ENCODE data around the gene FXYD5. TPM values are rescaled to one million over a fixed set of nuclear protein-coding genes. Genes with fewer than 3 reads are reported as not detected.

Gene FXYD5
- total and polyA plus RNA-seq, 2 donors (not counting 3 experiments of a cell fraction or from before 2014, with no cell fraction given): 223 to 290 TPM

GRCh38 chr19:35135389-35135909 lies 19.1 kb upstream of the FXYD5 start:
- TF ChIP-seq CTCF (IDR thresholded peaks at IDR 0.05; ENCODE audit: extremely low read depth in 1 of 2, insufficient read depth in 1 of 2, low read depth in 1 of 2, low read length in 2 of 2) (peak; percentile 82 to 92), POLR2AphosphoS5 (IDR thresholded peaks at IDR 0.05; ENCODE audit: insufficient read depth, low read depth, low read length) (no peak)
- H2AFZ ChIP-seq (ENCODE audit: low read depth, low read length): no peak overlapping the region
- H3K27ac ChIP-seq (ENCODE audit: insufficient read depth, low read depth, low read length): no peak overlapping the region
- FAIRE-seq: peak; percentile 70
- H3K9me3 ChIP-seq (replicated peaks; ENCODE audit: control insufficient read depth, insufficient read depth, low read length): no peaks in the 10 kb centered on the region
- no peaks in the 10 kb centered on the region for H4K20me1 ChIP-seq (replicated peaks; ENCODE audit: control insufficient read depth, extremely low read depth, insufficient read depth, low read length)
- ChIA-PET POLR2A (interaction anchor here (0.5 kb wide), 1 partner anchor 19 kb away, joined by 4 read pairs; the partner anchor contains the start of gene FXYD5), CTCF (interaction anchor here (0.6 to 4.8 kb wide), 16 partner anchors 8 to 496 kb away, joined by 3 to 52 read pairs (median 9); partner anchors contain the start of genes FXYD3 and FXYD5)
- H3K79me2 ChIP-seq (ENCODE audit: control insufficient read depth, insufficient read depth, low read length): no peaks in the 10 kb centered on the region
- dilution Hi-C loops (cut with MboI; ENCODE audit: extremely low pct_ligation_motif_present, low sequenced_read_pairs): no loop called here
- no peak overlapping the region for H3K4me2 ChIP-seq (ENCODE audit: insufficient read depth, low read length)
- no peak overlapping the region for H3K9ac ChIP-seq (replicated peaks; ENCODE audit: extremely low read depth, insufficient read depth, low read length)
- no peaks in the 10 kb centered on the region for H3K4me1 ChIP-seq (ENCODE audit: control insufficient read depth, extremely low read depth, insufficient read depth, low read length)
- H3K4me3 ChIP-seq (replicated peaks in 1 of 3; ENCODE audit: insufficient read depth in 1 of 3, low read depth in 1 of 3, low read length in 3 of 3): no peak overlapping the region
- peak; percentile 67 for DNase-seq (ENCODE audit: low read depth, low spot score)
- H3K36me3 ChIP-seq (ENCODE audit: control insufficient read depth in 2 of 2, extremely low read depth in 1 of 2, insufficient read depth in 2 of 2, low read length in 2 of 2): no peaks in the 10 kb centered on the region
- H3K9me1 ChIP-seq (replicated peaks; ENCODE audit: control insufficient read depth, extremely low read depth, insufficient read depth, low read length): no peaks in the 10 kb centered on the region
- no peaks in the 10 kb centered on the region for H3K27me3 ChIP-seq (ENCODE audit: control insufficient read depth in 2 of 2, insufficient read depth in 2 of 2, low read length in 2 of 2)
- intact Hi-C loops (cut with micrococcal nuclease): loop anchor here (1.0 kb wide), 3 partner anchors 21 to 91 kb away; no protein-coding TSS in a partner anchor
- BruUV-seq (replicated peaks): no TSS peak

- no peaks in the 10 kb centered on the region for H4K20me1 ChIP-seq (replicated peaks; ENCODE audit: control insufficient read depth, extremely low read depth, insufficient read depth, low read length)
- H3K36me3 ChIP-seq (ENCODE audit: control insufficient read depth in 2 of 2, extremely low read depth in 1 of 2, insufficient read depth in 2 of 2, low read length in 2 of 2): no peaks in the 10 kb centered on the region
- H3K9ac ChIP-seq (replicated peaks; ENCODE audit: extremely low read depth, insufficient read depth, low read length): no peak overlapping the region
- DNase-seq (ENCODE audit: low read depth, low spot score): no peak
- H3K4me2 ChIP-seq (ENCODE audit: insufficient read depth, low read length): no peak overlapping the region
- intact Hi-C loops (cut with micrococcal nuclease): no loop called here
- H3K79me2 ChIP-seq (ENCODE audit: control insufficient read depth, insufficient read depth, low read length): no peaks in the 10 kb centered on the region
- FAIRE-seq: no peak
- no peak overlapping the region for H3K4me3 ChIP-seq (replicated peaks in 1 of 3; ENCODE audit: insufficient read depth in 1 of 3, low read depth in 1 of 3, low read length in 3 of 3)
- H2AFZ ChIP-seq (ENCODE audit: low read depth, low read length): no peak overlapping the region
- ChIA-PET POLR2A (no interaction called here), CTCF (interaction anchor here (0.8 to 4.8 kb wide), 14 partner anchors 8 to 92 kb away, joined by 3 to 52 read pairs (median 12); partner anchors contain the start of genes FXYD3 and FXYD5)
- dilution Hi-C loops (cut with MboI; ENCODE audit: extremely low pct_ligation_motif_present, low sequenced_read_pairs): no loop called here
- no peak overlapping the region for H3K27ac ChIP-seq (ENCODE audit: insufficient read depth, low read depth, low read length)
- H3K4me1 ChIP-seq (ENCODE audit: control insufficient read depth, extremely low read depth, insufficient read depth, low read length): no peaks in the 10 kb centered on the region
- H3K9me3 ChIP-seq (replicated peaks; ENCODE audit: control insufficient read depth, insufficient read depth, low read length): no peaks in the 10 kb centered on the region
- TF ChIP-seq GATA2 (IDR thresholded peaks at IDR 0.05; ENCODE audit: insufficient read depth, insufficient read length, low read depth, low read length): no peak
- no peak for TF ChIP-seq JUN (IDR thresholded peaks at IDR 0.05; ENCODE audit: borderline replicate concordance, insufficient read depth, insufficient read length, low read depth)
- no peak for TF ChIP-seq POLR2A (IDR thresholded peaks at IDR 0.05; ENCODE audit: low read depth, low read length)
- no peak for TF ChIP-seq POLR2AphosphoS5 (IDR thresholded peaks at IDR 0.05; ENCODE audit: insufficient read depth, low read depth, low read length)
- H3K27me3 ChIP-seq (ENCODE audit: control insufficient read depth in 2 of 2, insufficient read depth in 2 of 2, low read length in 2 of 2): no peaks in the 10 kb centered on the region
- no peaks in the 10 kb centered on the region for H3K9me1 ChIP-seq (replicated peaks; ENCODE audit: control insufficient read depth, extremely low read depth, insufficient read depth, low read length)
- BruUV-seq (replicated peaks): no TSS peak
Measured at GRCh38 chr19:35136231-35136630, 18.3 kb upstream of the FXYD5 start.

Measured in endothelial cell of umbilical vein (primary cell).